DMS79 (cell line): Measurements from ENCODE around the gene KANSL3.
A peak's percentile ranks its signal among the peaks of the same experiment; 100 is the strongest.
"Not testable (repeated sequence)": the region's sequence is repeated elsewhere in the genome, so short reads cannot be mapped to it uniquely, and the experiment has no call there.

Experiments
- DNase-seq: peaks from one replicate; lab custom pipeline; 2025; lab: John Stamatoyannopoulos, UW

The KANSL3 gene

DNA sequence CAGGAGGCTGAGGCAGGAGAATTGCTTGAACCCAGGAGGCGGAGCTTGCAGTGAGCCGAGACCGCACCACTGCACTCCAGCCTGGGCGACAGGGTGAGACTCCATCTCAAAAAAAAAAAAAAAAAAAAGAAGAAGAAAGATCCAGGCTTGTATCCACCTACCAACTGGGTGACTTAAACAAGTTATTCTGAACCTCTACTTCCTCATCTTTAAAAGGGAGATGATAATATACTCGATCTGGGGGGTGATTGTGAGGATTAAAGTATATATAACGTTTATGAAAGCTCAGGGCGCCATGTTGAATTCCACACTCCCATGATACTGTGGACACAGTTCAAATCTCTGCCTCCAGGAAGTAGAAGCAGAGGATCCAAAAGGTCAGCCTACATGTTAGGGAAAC lies 16.7 kb upstream of the KANSL3 start:
- DNase-seq = not testable (repeated sequence)

GRCh38 chr2:96651793-96652192 lies 13.7 kb upstream of the KANSL3 start:
- DNase-seq = no peak

DNA sequence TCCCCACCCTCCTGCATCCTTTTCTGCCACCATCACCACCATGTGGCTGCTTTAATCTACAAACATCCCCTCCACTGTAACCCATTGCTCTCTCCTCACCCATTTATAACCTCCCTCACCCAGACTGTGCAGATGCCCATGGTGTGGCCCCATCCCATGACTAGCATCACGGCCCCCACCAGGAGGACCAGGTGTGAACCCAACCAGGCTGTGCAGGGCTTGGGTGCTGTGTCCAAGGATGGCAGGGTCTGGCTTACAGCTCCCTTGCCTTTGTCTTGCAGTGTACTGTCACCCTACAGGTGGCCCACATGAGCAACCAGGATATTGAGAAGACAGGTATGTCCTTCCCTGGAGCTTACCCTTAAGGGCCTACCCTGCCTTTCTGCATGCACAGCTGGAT lies 11.2 kb upstream of the KANSL3 start:
- no peak for DNase-seq

GRCh38 chr2:96648306-96648930 lies 10.3 kb upstream of the KANSL3 start:
- no peak for DNase-seq

DNA sequence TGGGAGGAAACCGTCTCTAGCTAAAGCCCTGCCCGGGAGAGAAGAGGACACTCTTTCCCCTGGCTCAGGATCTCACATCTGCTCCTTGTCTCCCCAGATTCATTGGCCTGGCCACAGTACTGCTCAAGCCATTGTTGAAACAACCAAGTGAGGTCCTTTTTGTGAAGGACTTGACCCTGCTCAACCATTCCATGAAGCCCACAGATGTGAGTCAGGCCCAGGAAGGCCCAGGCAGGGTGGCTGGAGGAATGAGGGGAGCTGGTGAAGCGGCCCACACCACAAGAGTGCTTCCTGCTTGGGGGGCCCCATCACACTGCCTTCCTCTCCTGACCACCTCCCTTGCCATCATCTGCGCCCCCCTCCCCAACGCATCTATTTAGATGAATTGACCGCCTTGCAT lies 9.6 kb upstream of the KANSL3 start:
- no peak for DNase-seq

- no peak for DNase-seq
Observed at GRCh38 chr2:96642564-96643360, 4.7 kb upstream of the KANSL3 start, which contains the start of gene FER1L5. FER1L5 (plus strand) TSS chr2:96642764; CDS start chr2:96642837, 73 bp downstream.

DNA sequence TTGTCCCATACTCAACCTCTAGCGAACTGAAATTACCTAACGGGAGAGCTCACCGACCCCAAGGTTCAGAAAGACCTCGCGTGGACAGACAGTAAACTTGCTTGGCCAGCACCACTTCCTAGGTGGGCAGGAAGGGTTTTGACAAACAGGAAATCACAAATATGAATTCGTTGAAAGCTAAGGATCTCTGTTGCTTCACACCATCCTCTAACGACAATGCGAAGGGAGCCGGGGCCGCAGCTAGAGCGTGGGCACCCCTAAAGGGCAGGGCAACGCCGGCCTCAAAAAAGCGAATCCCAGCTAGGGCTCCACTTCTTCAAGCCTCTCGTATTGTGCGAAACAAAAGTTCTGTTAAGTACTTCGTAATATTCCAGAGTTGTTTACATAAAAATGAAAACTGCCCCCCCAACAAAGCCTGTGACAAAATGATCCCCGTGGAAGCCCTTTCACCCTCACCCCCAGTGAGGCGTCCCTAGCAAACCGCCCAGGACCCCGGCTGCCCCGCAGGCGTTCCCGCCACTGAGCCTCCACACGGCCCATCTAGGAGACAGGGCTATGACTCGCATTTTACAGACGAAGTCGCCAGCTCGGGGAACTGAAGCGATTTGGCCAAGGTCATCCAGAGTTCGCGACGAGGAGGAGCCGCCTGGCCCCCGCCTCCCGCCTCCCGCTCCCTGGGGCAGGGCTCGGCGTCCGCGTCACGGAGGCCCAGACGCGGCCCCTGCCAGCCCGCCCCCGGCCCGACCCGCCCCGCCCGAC lies 548 bp downstream of the KANSL3 start:
- peak; percentile 31 for DNase-seq

- DNase-seq = no peak
Observed at GRCh38 chr2:96636551-96637171, 1.5 kb downstream of the KANSL3 start.

DNA sequence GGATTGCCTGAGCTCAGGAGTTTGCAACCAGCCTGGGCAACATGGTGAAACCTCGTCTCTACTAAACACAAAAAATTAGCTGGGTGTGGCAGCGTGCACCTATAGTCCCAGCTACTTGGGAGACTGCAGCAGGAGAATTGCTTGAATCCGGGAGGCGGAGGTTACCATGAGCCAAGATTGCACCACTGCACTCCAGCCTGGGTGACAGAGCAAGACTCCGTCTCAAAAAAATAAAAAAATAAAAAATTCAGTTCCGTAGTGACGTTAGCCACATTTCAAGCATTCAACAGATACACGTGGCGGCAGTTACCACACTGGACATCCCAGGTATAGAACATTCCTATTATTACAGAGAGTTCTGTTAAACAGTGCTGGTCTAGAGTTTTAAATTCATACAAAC lies 4.5 kb downstream of the KANSL3 start:
- no peak for DNase-seq

DNA sequence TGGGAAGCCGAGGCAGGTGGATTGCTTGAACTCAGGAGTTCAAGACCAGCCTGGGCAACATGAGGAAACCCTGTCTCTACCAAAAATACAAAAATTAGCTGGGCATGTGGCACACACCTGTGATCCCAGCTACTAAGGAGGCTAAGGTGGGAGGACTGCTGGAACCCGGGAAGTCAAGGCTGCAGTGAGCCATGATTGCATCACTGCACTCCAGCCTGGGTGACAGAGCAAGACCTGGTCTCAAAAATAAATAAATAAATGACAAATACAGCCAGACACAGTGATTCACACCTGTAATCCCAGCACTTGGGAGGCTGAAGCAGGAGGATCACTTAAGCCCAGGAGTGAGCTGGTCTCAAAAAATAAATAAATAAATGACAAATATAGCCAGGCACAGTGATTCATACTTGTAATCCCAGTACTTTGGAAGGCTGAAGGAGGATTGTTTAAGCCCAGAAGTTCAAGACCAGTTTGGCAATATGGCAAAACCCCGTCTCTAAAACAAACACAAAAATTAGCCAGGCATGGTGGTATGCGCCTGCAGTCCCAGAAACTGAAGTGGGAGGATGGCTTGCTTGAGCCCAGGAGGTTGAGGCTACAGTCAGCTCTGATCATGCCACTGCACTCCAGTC lies 6.2 kb downstream of the KANSL3 start:
- DNase-seq = no peak

DNA sequence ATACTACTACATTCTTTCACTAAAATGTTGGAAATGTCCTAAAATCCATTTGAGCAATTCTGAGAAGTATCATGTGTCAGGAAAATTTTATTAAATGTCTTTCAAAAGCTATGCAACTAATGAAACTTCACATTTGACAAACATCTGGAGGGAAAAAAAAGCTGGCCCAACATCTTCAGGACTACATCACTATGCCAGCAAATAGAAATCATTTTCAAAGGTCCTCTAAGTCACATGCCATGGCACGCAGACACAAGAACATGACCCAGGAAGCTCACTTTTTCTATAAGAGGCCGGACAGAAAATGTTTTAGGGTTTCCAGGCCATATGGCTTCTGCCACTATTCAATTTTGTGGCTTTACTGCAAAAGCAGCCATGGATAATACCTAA lies 11.6 kb downstream of the KANSL3 start:
- DNase-seq = no peak

- no peak for DNase-seq
Observed at GRCh38 chr2:96625571-96626552, 12.2 kb downstream of the KANSL3 start.

- DNase-seq = no peak
Observed at GRCh38 chr2:96623116-96623515, 15.0 kb downstream of the KANSL3 start.

DNA sequence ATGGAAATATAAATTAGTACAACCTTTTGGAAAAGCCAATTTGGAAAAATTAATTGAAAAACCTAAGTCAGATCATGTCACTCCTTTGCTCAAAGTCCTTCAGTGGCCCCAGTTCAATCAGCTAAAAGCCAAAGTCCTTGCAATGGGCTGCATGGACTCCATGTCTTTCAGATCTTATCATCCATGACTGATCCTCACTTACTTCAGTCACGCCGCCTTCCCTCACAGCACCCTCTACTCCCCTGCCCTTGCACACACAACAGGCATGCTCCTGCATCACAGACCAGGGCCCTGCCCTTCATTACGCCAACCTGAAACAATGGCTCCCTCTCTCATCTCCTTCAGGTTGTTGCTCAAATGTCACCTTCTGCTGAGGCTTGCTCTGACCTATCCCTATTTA lies 15.6 kb downstream of the KANSL3 start:
- DNase-seq = peak; percentile 9

- DNase-seq = no peak
Observed at GRCh38 chr2:96618596-96619283, 19.4 kb downstream of the KANSL3 start.

DNA sequence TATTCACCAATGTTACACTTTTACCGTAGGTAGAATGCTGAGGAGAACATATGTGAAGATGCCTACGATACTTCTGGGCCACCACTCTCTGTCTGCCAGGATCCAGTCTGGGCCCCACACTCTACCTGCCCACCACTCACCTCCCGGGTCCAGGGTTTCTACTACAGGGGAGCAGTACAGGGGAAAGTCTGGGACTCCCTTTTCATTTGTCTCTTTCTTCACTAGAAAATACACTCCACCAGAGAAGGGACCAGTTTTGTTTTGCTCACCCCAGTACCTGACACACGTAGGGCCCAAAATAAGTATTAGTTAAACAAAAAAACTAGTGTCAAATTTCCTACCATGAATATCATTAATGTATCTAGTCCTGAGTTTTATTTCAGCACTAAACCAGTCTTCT lies 21.1 kb downstream of the KANSL3 start:
- no peak for DNase-seq

GRCh38 chr2:96616535-96616934 lies 21.6 kb downstream of the KANSL3 start:
- no peak for DNase-seq

DNA sequence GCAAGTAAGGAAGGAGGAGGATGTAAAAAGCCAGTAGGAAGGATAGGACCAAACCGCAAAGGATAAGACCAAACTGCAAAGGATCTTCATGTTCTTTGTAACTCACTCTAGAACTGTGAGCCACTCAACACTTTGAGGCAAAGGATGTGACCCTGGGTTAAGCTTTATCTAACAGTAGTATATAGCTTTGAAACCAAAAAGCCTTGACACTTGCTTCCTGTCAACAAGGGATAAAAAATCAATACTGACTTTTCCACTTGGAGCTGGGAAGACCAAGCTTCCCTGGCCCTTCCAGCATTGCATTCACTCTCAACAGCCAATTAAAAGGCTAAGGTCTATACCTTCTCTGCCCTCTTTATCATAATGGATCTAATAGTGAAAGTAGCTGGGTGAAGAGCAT lies 22.0 kb downstream of the KANSL3 start:
- no peak for DNase-seq

- DNase-seq = no peak
Observed at GRCh38 chr2:96608469-96609455, 29.4 kb downstream of the KANSL3 start.
